Dedifferentiated amniotic fluid mesenchymal stem cell (primary cell): ENCODE measurements around the gene GPER1.
"Not testable (repeated sequence)": the region's sequence is repeated elsewhere in the genome, so short reads cannot be mapped to it uniquely, and the experiment has no call there.

ENCODE experiments used
- DNase-seq: peaks from one replicate; pipeline ENCODE4 v3.0.0-alpha.2; 2016; ENCODE audit errors: extremely low spot score

Gene GPER1

GRCh38 chr7:1068013-1068412 lies 19.9 kb upstream of the GPER1 start:
- no peak for DNase-seq

GRCh38 chr7:1068619-1069018 lies 19.3 kb upstream of the GPER1 start:
- no peak for DNase-seq

GRCh38 chr7:1070544-1071011 lies 17.3 kb upstream of the GPER1 start:
- no peak for DNase-seq

GRCh38 chr7:1071731-1072254 lies 16.1 kb upstream of the GPER1 start:
- DNase-seq = no peak

GRCh38 chr7:1073142-1073977 lies 14.6 kb upstream of the GPER1 start:
- no peak for DNase-seq

- not testable (repeated sequence) for DNase-seq
These were observed 13.9 kb upstream of the GPER1 start for GRCh38 chr7:1074018-1074417.

GRCh38 chr7:1074593-1075431 lies 13.1 kb upstream of the GPER1 start:
- no peak for DNase-seq

- no peak for DNase-seq
These were observed 11.5 kb upstream of the GPER1 start for GRCh38 chr7:1076184-1077072.

- DNase-seq = no peak
These were observed 9.4 kb upstream of the GPER1 start for GRCh38 chr7:1078519-1078918.

GRCh38 chr7:1078985-1079384 lies 8.9 kb upstream of the GPER1 start:
- DNase-seq = no peak

GRCh38 chr7:1079546-1079945 lies 8.4 kb upstream of the GPER1 start:
- no peak for DNase-seq

- DNase-seq = no peak
These were observed 7.5 kb upstream of the GPER1 start for GRCh38 chr7:1080252-1080920.

GRCh38 chr7:1080921-1081255 lies 7.0 kb upstream of the GPER1 start:
- DNase-seq = no peak

GRCh38 chr7:1081336-1081735 lies 6.6 kb upstream of the GPER1 start:
- no peak for DNase-seq

- no peak for DNase-seq
These were observed 5.9 kb upstream of the GPER1 start for GRCh38 chr7:1081931-1082401.

GRCh38 chr7:1083729-1084657 lies 3.9 kb upstream of the GPER1 start:
- no peak for DNase-seq

- no peak for DNase-seq
These were observed 2.6 kb upstream of the GPER1 start for GRCh38 chr7:1085266-1085665.

GRCh38 chr7:1085910-1086421 lies 1.9 kb upstream of the GPER1 start:
- no peak for DNase-seq

GRCh38 chr7:1086588-1087464 lies 1.1 kb upstream of the GPER1 start:
- DNase-seq = peak; percentile 48
